Measurements from ENCODE around the gene PROSER1.

PROSER1 gene

GRCh38 chr13:38980750-38981078 is 57.2 kb downstream of the PROSER1 start:
- no peak for DNase-seq (ENCODE audit: low read depth)
- TF ChIP-seq POLR2A (IDR thresholded peaks at IDR 0.05; ENCODE audit: extremely low read depth, insufficient read length) (no peak), CTCF (IDR thresholded peaks at IDR 0.05; ENCODE audit: low read depth, low read length) (no peak), MAX (IDR thresholded peaks at IDR 0.05; ENCODE audit: low read depth, low read length) (no peak), MYC (IDR thresholded peaks at IDR 0.05; ENCODE audit: low read depth, low read length) (no peak)
- H3K4me3 ChIP-seq (ENCODE audit: low read depth, low read length) = no peak overlapping the region

GRCh38 chr13:38979891-38980749 is 57.8 kb downstream of the PROSER1 start:
- no peak for DNase-seq (ENCODE audit: low read depth)
- no peak overlapping the region for H3K4me3 ChIP-seq (ENCODE audit: low read depth, low read length)
- no peak for TF ChIP-seq MYC (IDR thresholded peaks at IDR 0.05; ENCODE audit: low read depth, low read length)
- TF ChIP-seq MAX (IDR thresholded peaks at IDR 0.05; ENCODE audit: low read depth, low read length) = no peak
- no peak for TF ChIP-seq CTCF (IDR thresholded peaks at IDR 0.05; ENCODE audit: low read depth, low read length)
- no peak for TF ChIP-seq POLR2A (IDR thresholded peaks at IDR 0.05; ENCODE audit: extremely low read depth, insufficient read length)

- no peak overlapping the region for H3K4me3 ChIP-seq (ENCODE audit: low read depth, low read length)
- no peak for DNase-seq (ENCODE audit: low read depth)
- TF ChIP-seq CTCF (IDR thresholded peaks at IDR 0.05; ENCODE audit: low read depth, low read length) (no peak), MAX (IDR thresholded peaks at IDR 0.05; ENCODE audit: low read depth, low read length) (no peak), MYC (IDR thresholded peaks at IDR 0.05; ENCODE audit: low read depth, low read length) (no peak), POLR2A (IDR thresholded peaks at IDR 0.05; ENCODE audit: extremely low read depth, insufficient read length) (no peak)
Measured at GRCh38 chr13:38970380-38971051, 67.4 kb downstream of the PROSER1 start.

GRCh38 chr13:38969187-38969586 is 68.7 kb downstream of the PROSER1 start:
- TF ChIP-seq MYC (IDR thresholded peaks at IDR 0.05; ENCODE audit: low read depth, low read length) (no peak), CTCF (IDR thresholded peaks at IDR 0.05; ENCODE audit: low read depth, low read length) (no peak), MAX (IDR thresholded peaks at IDR 0.05; ENCODE audit: low read depth, low read length) (no peak), POLR2A (IDR thresholded peaks at IDR 0.05; ENCODE audit: extremely low read depth, insufficient read length) (no peak)
- DNase-seq (ENCODE audit: low read depth) = no peak
- H3K4me3 ChIP-seq (ENCODE audit: low read depth, low read length) = no peak overlapping the region

GRCh38 chr13:38967446-38967845 is 70.4 kb downstream of the PROSER1 start:
- no peak for DNase-seq (ENCODE audit: low read depth)
- H3K4me3 ChIP-seq (ENCODE audit: low read depth, low read length) = no peak overlapping the region
- TF ChIP-seq MAX (IDR thresholded peaks at IDR 0.05; ENCODE audit: low read depth, low read length) (no peak), MYC (IDR thresholded peaks at IDR 0.05; ENCODE audit: low read depth, low read length) (no peak), CTCF (IDR thresholded peaks at IDR 0.05; ENCODE audit: low read depth, low read length) (no peak), POLR2A (IDR thresholded peaks at IDR 0.05; ENCODE audit: extremely low read depth, insufficient read length) (no peak)

Data from NB4 (cell line).